Activated CD4-positive, alpha-beta T cell treated with anti-CD3 and anti-CD28 coated beads for 1 hour (primary cell): ENCODE results near the gene MELTF.
A peak's percentile ranks its signal among the peaks of the same experiment; 100 is the strongest.

Source experiments
- DNase-seq: peaks from one replicate; pipeline ENCODE4 v3.0.0-alpha.2; 2020

Gene MELTF

GRCh38 chr3:197008436-197009209 lies 21.0 kb downstream of the MELTF start:
- no peak for DNase-seq

GRCh38 chr3:197007953-197008352 lies 21.7 kb downstream of the MELTF start:
- no peak for DNase-seq

GRCh38 chr3:197007296-197007940 lies 22.2 kb downstream of the MELTF start:
- DNase-seq, result no peak

GRCh38 chr3:197006860-197007259 lies 22.8 kb downstream of the MELTF start:
- DNase-seq, result no peak

- DNase-seq, result no peak
Observed at GRCh38 chr3:197006446-197006845, 23.2 kb downstream of the MELTF start.

GRCh38 chr3:197003461-197004385 lies 25.9 kb downstream of the MELTF start:
- DNase-seq, result no peak

GRCh38 chr3:197002701-197003454 lies 26.7 kb downstream of the MELTF start:
- peak; percentile 70 for DNase-seq

GRCh38 chr3:197001972-197002700 lies 27.5 kb downstream of the MELTF start:
- no peak for DNase-seq

- DNase-seq, result no peak
Observed at GRCh38 chr3:197001106-197001971, 28.3 kb downstream of the MELTF start.

GRCh38 chr3:197000211-197000610 lies 29.4 kb downstream of the MELTF start:
- DNase-seq, result no peak

GRCh38 chr3:196998966-196999760 lies 30.5 kb downstream of the MELTF start:
- no peak for DNase-seq

GRCh38 chr3:196997311-196997710 lies 32.3 kb downstream of the MELTF start:
- no peak for DNase-seq

- DNase-seq, result no peak
Observed at GRCh38 chr3:196996454-196997265, 33.0 kb downstream of the MELTF start.

GRCh38 chr3:196995646-196996355 lies 33.8 kb downstream of the MELTF start:
- no peak for DNase-seq

- DNase-seq, result no peak
Observed at GRCh38 chr3:196995027-196995426, 34.6 kb downstream of the MELTF start.

GRCh38 chr3:196994056-196994455 lies 35.6 kb downstream of the MELTF start:
- no peak for DNase-seq

- DNase-seq, result no peak
Observed at GRCh38 chr3:196992461-196993065, 37.1 kb downstream of the MELTF start.
